ENCODE data around the gene TMED4.
"Not testable (repeated sequence)": the region's sequence is repeated elsewhere in the genome, so short reads cannot be mapped to it uniquely, and the experiment has no call there.

The TMED4 gene

DNA sequence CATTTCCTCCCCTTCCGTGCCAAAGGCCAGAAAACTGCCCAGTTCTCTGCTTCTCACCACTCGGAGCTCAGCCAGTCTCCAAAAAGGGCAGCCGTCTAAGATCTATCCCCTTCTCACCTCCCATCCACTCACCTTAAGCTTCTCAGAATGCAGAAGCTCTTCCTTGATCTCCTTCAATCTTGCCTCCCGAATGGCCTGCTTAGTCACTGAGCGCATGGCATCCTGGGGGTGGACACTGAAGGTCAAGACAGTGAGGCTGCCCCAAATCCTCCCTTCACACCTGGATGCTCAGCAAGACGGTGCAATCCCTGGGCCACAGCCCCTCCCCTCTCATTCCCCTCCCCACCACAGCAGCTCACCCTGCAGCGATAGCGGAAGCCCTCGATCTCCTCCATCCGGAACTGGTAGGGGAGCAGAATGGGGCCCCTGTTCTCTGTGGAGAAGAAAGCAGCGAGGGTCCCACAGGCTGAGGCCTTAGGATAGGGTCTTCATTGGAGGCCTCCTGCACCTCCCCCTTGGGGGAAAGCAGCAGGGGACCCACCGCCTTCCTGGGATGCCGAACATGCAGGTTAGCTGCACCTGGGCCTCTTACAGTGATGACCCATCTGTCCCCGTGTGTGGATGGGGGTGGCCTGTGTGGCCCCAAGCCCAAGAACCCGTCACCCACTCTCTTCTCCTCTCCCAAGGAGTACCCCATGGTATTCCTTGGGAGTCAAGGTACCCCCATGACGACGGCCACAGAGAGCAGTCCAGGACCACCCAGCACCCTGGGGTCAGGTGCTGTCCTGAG lies 13.1 kb downstream of the TMED4 start:
- Histone ChIP-seq H3K4me1 (peaks cover 13 to 19% (median 14%) of the 10 kb centered on the region in 10 experiments), H3K27me3 (no peaks in the 10 kb centered on the region), H3K9ac (peak overlapping the region in 4 of 11 experiments; percentile 5 to 47 (median 26); a peak in 1 of 22 replicates), H3K9me3 (replicated peaks in 1 of 11) (no peaks in the 10 kb centered on the region), H4K20me1 (peaks cover 13 to 92% (median 80%) of the 10 kb centered on the region in 11 experiments; a peak in 21 of 22 replicates), H3K36me3 (peaks cover 84 to 92% (median 88%) of the 10 kb centered on the region in 11 experiments), H3K4me3 (no peak overlapping the region), H3K27ac (no peak overlapping the region), H3K4me2 (no peak overlapping the region)
- TF ChIP-seq Cebpa-rat (IDR thresholded peaks at IDR 0.05), result no peak

DNA sequence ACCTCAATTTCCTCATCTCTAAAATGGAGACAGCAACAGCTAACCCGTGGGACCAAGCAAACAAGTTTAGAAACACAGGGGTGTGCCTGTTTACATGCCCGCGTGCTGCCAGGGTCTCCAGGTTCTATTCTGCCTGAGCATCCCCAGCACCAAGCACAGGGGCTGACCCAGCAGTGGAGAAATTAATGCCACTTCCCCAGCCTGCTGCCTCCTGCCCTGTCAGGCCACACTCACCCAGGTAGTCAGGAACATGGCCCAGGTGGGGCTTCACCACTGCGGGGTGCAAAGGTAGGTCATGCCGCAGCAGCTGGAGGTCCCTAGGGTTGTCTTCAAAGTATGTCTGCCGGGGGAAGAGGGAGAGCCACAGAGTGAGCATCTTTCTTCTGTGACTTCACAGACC lies 14.1 kb downstream of the TMED4 start:
- TF ChIP-seq Cebpa-rat (IDR thresholded peaks at IDR 0.05), result no peak
- Histone ChIP-seq H4K20me1 (peaks cover 13 to 100% (median 90%) of the 10 kb centered on the region in 11 experiments; a peak in 21 of 22 replicates), H3K4me1 (peaks cover 10 to 17% (median 11%) of the 10 kb centered on the region in 10 experiments), H3K4me3 (no peak overlapping the region), H3K27ac (no peak overlapping the region), H3K4me2 (no peak overlapping the region), H3K9ac (peak overlapping the region in 2 of 11 experiments; percentile 20 to 33; a peak in 1 of 22 replicates), H3K9me3 (replicated peaks in 1 of 11) (no peaks in the 10 kb centered on the region), H3K27me3 (no peaks in the 10 kb centered on the region), H3K36me3 (peaks cover 89 to 98% (median 97%) of the 10 kb centered on the region in 11 experiments)

DNA sequence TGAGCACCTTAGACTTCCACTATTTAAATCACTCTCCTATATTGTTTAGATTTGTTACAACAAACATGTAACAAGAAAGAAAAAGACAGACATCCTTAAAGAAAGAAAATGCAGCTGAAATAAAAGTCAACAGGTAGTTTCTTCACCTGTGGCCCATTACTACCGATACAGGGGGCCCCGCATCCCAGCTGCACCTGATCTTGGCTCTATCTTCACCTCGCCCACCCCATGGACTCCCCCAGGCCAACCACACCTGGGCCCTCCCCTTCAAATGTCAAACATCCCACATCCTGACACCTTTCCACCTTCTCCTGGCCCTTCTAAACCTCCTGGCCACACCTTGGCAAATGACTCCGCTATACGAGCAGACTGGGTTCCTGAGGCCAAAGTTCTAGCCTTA lies 15.4 kb downstream of the TMED4 start:
- H3K9ac ChIP-seq, result no peak overlapping the region
- peaks cover 13 to 98% (median 91%) of the 10 kb centered on the region in 11 experiments; a peak in 21 of 22 replicates for H4K20me1 ChIP-seq
- H3K27ac ChIP-seq, result no peak overlapping the region
- peaks cover 77 to 86% (median 85%) of the 10 kb centered on the region in 11 experiments for H3K36me3 ChIP-seq
- no peak overlapping the region for H3K4me3 ChIP-seq
- no peak overlapping the region for H3K4me2 ChIP-seq
- H3K9me3 ChIP-seq (replicated peaks in 1 of 11), result no peaks in the 10 kb centered on the region
- H3K27me3 ChIP-seq, result no peaks in the 10 kb centered on the region
- no peak for TF ChIP-seq Cebpa-rat (IDR thresholded peaks at IDR 0.05)
- peaks cover 0 to 7% (median 0%) of the 10 kb centered on the region in 10 experiments; a peak in 3 of 20 replicates for H3K4me1 ChIP-seq

DNA sequence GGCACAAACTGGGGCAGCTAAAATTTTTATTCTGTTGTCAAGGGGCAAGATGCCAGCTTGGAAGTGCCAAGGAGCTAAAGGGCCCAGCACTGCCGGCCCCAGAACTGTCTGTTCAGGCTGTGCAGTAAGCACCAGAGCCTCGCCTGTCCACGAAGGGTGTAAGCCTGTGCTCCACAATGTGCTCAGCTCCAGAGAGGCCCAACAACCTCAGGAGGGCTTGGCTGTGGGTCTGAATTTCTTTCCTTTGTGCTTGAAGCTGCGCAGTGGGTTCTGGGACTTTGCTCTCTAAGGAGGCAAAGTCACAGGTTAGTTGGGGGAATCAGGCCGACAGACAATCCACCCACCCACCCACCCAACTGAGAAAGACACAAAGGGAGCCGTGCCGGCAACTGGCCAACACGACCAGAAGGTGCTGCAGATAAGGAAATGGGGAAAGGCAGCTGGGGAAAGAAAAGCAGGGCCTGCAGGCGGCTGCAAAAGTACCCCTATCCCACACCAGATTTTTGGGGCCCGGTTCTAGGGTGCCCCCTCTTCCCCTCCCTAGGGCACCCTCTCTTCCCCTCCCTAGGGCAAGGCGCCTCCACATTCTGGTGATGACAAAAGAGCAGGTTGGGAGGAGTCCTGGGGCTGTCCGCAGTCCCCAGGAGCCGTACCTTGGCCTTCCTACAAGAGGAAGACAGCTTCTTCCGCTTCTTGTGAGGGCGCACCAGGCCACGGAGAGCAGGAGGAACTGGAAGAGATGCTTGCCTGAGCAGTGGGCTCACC lies 16.1 kb downstream of the TMED4 start:
- Histone ChIP-seq H3K27me3 (no peaks in the 10 kb centered on the region), H3K4me1 (peaks cover 0 to 5% (median 0%) of the 10 kb centered on the region in 10 experiments; a peak in 1 of 20 replicates), H3K4me3 (no peak overlapping the region), H3K9me3 (replicated peaks in 1 of 11) (no peaks in the 10 kb centered on the region), H3K9ac (no peak overlapping the region), H3K27ac (no peak overlapping the region), H3K4me2 (no peak overlapping the region), H3K36me3 (peaks cover 70 to 79% (median 78%) of the 10 kb centered on the region in 11 experiments), H4K20me1 (peaks cover 13 to 96% (median 89%) of the 10 kb centered on the region in 11 experiments; a peak in 21 of 22 replicates)
- no peak for TF ChIP-seq Cebpa-rat (IDR thresholded peaks at IDR 0.05)

DNA sequence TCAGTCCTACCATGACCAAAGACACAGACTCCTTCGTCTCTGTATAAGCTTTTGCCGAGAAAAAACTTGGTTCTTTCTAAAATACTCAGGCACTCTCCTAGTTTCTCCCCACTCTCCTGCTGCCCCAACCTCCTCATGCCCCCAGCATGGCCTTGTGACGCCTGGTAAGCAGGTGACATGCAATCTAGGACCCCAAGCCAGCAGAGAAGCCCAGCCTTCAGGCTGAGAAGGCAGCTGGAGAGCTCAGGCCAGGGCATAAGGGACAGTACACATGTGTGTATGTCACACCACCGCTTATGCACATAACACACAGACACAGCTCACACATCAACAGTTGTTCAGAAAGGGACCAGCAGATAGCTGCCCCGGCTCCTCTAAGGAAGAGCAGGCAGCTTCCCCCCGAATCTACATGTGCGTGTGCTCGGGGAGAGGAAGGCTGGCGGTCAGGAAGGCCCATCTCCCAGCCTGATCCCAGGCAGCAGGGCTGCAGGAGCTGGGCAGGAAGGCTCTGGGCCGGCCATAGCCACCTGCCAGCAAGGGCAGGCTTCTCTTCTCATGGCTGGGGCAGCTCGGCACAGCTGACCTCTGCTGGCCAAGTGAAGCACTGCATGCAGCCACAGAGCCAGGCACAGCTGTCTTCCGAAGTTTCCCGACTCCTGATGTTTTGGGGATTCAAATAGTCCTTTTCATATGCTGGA lies 16.8 kb downstream of the TMED4 start:
- no peaks in the 10 kb centered on the region for H3K9me3 ChIP-seq (replicated peaks in 1 of 11)
- H3K9ac ChIP-seq, result no peak overlapping the region
- H3K27me3 ChIP-seq, result no peaks in the 10 kb centered on the region
- no peak overlapping the region for H3K27ac ChIP-seq
- peaks cover 0 to 5% (median 0%) of the 10 kb centered on the region in 10 experiments; a peak in 1 of 20 replicates for H3K4me1 ChIP-seq
- H3K4me3 ChIP-seq, result no peak overlapping the region
- TF ChIP-seq Cebpa-rat (IDR thresholded peaks at IDR 0.05), result no peak
- H4K20me1 ChIP-seq, result peaks cover 13 to 92% (median 81%) of the 10 kb centered on the region in 11 experiments; a peak in 21 of 22 replicates
- no peak overlapping the region for H3K4me2 ChIP-seq
- peaks cover 63 to 72% (median 71%) of the 10 kb centered on the region in 11 experiments for H3K36me3 ChIP-seq

DNA sequence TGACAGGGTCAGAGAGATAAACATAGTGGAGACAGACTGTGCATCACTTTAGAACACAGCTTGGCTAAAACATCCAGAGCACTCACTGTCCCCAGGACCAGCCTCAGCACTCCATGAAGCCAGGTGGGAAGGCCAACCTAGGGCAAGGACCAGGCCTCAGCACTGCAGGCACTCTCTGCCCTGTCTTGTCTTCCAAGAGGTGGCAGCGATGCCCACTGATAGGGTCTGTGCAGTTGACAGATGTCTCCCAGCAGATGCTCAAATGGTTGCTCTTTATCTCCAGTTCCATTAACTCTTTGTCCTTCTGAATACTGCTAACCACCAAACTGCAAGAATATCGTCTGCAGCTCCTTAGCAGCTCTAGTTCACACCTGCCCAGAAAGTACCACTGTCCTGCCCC lies 17.4 kb downstream of the TMED4 start:
- Histone ChIP-seq H3K27me3 (no peaks in the 10 kb centered on the region), H3K4me3 (no peak overlapping the region), H3K36me3 (peaks cover 56 to 66% (median 64%) of the 10 kb centered on the region in 11 experiments), H3K9ac (no peak overlapping the region), H3K27ac (no peak overlapping the region), H4K20me1 (peaks cover 9 to 90% (median 75%) of the 10 kb centered on the region in 11 experiments; a peak in 21 of 22 replicates), H3K9me3 (replicated peaks in 1 of 11) (no peaks in the 10 kb centered on the region), H3K4me1 (peaks cover 0 to 5% (median 0%) of the 10 kb centered on the region in 10 experiments; a peak in 1 of 20 replicates), H3K4me2 (no peak overlapping the region)
- no peak for TF ChIP-seq Cebpa-rat (IDR thresholded peaks at IDR 0.05)

DNA sequence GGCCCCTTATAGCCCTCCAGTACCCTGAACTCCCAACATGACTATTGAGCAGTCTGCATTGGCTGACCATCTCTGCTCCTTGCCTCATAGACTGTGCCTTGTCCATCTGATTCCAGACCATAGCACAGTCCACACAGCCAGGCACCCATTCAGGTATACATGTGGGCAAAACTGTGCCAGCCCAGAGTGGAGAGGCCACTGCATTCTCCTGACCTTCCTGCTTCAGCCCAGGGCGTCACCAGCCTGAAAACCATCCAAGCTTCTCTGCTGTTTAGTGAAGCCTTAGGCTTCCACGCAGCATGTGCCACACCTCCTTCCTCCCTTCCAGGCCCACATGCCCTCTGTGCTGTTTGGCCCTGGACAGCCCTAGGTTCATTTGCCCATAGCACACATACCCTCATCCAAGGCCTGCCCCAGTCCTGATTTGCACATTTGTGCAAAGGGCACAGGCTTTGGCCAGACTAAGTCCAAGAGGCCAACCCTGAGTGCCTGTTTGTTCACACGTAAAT lies 18.8 kb downstream of the TMED4 start:
- TF ChIP-seq Cebpa-rat (IDR thresholded peaks at IDR 0.05), result no peak
- H3K36me3 ChIP-seq, result peaks cover 43 to 52% (median 51%) of the 10 kb centered on the region in 11 experiments
- H3K9me3 ChIP-seq (replicated peaks in 1 of 11), result no peaks in the 10 kb centered on the region
- no peak overlapping the region for H3K4me3 ChIP-seq
- H3K4me1 ChIP-seq, result peaks cover 0 to 5% (median 0%) of the 10 kb centered on the region in 10 experiments; a peak in 1 of 20 replicates
- peak overlapping the region in 1 of 11 experiments; percentile 29; a peak in 1 of 22 replicates for H3K9ac ChIP-seq
- no peak overlapping the region for H3K27ac ChIP-seq
- H3K27me3 ChIP-seq, result no peaks in the 10 kb centered on the region
- no peak overlapping the region for H3K4me2 ChIP-seq
- peaks cover 9 to 77% (median 61%) of the 10 kb centered on the region in 11 experiments; a peak in 21 of 22 replicates for H4K20me1 ChIP-seq

DNA sequence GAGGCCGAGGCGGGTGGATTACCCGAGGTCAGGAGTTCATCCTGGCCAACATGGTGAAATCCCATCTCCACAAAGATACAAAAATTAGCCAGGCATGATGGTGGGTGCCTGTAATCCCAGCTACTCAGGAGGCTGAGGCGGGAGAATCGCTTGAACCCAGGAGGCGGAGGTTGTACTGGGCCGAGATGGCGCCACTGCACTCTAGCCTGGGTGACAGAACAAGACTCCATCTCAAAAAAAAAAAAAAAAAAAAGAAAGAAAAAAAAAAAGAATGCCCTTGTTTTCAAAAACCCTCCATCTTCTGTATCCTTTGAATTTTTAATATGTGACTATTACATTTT lies 19.4 kb downstream of the TMED4 start:
- H3K27ac ChIP-seq; H3K9ac ChIP-seq; H3K4me2 ChIP-seq; H3K9me3 ChIP-seq (replicated peaks in 1 of 11); H3K27me3 ChIP-seq; H3K4me3 ChIP-seq; H3K4me1 ChIP-seq: not testable (repeated sequence)
- Histone ChIP-seq H3K36me3 (peaks cover 36 to 45% (median 44%) of the 10 kb centered on the region in 11 experiments), H4K20me1 (peaks cover 9 to 70% (median 55%) of the 10 kb centered on the region in 11 experiments; a peak in 21 of 22 replicates)
